ENCODE results near the gene HDAC9.

The HDAC9 gene

DNA sequence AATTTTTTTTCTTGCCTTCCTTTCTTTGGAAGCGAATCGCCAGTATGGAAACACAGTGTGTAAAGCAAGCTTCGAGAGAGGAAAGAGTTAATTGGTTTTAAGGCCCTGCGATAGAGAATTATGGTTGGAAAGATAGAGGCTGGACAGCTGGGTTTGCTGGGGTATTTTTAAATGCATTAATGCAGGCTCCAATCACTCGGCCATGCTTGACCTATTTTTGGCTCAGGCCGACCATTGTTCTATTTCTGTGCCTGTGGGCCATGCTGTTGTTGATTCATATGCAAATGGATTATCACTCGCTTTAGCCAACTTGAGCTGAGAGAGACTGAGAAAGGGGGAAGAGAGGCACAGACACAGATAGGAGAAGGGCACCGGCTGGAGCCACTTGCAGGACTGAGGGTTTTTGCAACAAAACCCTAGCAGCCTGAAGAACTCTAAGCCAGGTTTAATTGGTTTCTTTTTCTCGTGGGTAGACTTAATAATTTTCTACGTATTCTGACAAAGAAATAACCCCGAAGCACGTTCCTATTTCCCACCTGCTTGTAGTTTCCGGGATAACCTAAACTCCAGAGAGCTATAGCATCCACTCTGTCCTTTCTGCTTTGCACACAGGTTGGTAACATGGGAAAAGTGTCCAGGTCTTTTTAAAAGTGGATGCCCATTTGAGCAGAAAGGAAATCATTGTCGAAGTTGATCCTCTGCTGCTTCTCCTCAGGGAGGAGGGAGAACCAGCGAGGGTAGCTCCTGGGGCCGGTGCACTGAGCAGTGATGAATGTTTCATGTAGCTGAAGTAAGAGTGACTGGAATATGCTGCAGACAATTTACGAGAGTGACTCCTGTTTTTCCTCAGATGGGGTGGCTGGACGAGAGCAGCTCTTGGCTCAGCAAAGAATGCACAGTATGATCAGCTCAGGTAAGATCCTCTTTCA lies at the start of gene HDAC9:
Gene HDAC9, plus strand, starts transcription at position 338 of the 929 bp plus-strand sequence. Its CDS starts 554 bp downstream, at position 892.
- Histone ChIP-seq H3F3A (ENCODE audit: control insufficient read depth, insufficient read depth) (peaks cover 2% of the 10 kb centered on the region), H3K9me3 (ENCODE audit: control insufficient read depth, insufficient read depth, low read length) (no peaks in the 10 kb centered on the region), H3K27ac (ENCODE audit: low read depth, low read length) (peak within 1 kb of the TSS; percentile 83), H3K4me2 (ENCODE audit: low read length) (peak within 1 kb of the TSS; percentile 79), H3K79me2 (ENCODE audit: control insufficient read depth, low read length) (peaks cover 50% of the 10 kb centered on the region), H3K4me1 (ENCODE audit: control insufficient read depth, low read length) (peaks cover 44% of the 10 kb centered on the region), H3K4me3 (ENCODE audit: low read length) (peak within 1 kb of the TSS; percentile 78), H3K36me3 (ENCODE audit: control insufficient read depth, low read length) (peaks cover 22% of the 10 kb centered on the region; the same call in 1 of the 2 replicates), H4K20me1 (ENCODE audit: control insufficient read depth, insufficient read depth, low read depth, low read length) (no peaks in the 10 kb centered on the region), H3K27me3 (ENCODE audit: control insufficient read depth, low read length) (no peaks in the 10 kb centered on the region), H3K9me2 (replicated peaks; ENCODE audit: control insufficient read depth, low read length) (no peaks in the 10 kb centered on the region)
- TF ChIP-seq, protein P1, sequence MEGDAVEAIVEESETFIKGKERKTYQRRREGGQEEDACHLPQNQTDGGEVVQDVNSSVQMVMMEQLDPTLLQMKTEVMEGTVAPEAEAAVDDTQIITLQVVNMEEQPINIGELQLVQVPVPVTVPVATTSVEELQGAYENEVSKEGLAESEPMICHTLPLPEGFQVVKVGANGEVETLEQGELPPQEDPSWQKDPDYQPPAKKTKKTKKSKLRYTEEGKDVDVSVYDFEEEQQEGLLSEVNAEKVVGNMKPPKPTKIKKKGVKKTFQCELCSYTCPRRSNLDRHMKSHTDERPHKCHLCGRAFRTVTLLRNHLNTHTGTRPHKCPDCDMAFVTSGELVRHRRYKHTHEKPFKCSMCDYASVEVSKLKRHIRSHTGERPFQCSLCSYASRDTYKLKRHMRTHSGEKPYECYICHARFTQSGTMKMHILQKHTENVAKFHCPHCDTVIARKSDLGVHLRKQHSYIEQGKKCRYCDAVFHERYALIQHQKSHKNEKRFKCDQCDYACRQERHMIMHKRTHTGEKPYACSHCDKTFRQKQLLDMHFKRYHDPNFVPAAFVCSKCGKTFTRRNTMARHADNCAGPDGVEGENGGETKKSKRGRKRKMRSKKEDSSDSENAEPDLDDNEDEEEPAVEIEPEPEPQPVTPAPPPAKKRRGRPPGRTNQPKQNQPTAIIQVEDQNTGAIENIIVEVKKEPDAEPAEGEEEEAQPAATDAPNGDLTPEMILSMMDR (IDR thresholded peaks at IDR 0.05; ENCODE audit: low read depth, low read length, poor library complexity, severe bottlenecking), result no peak
- TF ChIP-seq EZH2phosphoT487 (IDR thresholded peaks at IDR 0.05; ENCODE audit: borderline replicate concordance, low read length), result no peak

DNA sequence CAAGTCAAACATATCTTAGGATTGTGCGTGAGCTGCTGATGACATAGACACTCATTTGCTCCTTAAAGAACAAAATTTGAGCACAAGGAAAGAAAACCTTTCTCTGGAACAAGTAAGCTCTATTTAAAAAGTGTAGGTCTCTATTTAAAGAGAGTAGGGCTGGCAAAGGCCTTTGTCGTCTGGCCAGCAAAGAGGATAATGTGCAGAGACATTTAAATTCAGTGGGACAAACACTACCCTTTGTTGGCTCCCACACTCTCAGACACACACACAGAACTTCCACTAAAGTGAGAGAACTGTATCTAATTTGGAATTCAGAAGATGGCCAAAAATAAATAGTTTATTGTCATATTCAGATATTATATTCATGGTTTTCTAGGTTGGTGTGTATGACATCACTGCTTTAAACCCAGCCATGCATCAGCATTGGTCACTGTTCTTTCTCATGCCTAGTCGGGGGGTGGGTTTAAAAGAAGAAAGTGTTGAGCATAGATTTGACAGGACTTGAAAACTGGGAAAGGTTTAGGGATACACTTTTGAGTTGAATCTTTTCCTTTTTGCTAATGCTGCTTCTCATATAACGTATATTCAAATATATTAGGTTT lies 49.5 kb upstream of the HDAC9 start:
- TF ChIP-seq, protein P1 (IDR thresholded peaks at IDR 0.05; ENCODE audit: low read depth, low read length, poor library complexity, severe bottlenecking), result no peak
- TF ChIP-seq EZH2phosphoT487 (IDR thresholded peaks at IDR 0.05; ENCODE audit: borderline replicate concordance, low read length), result no peak
- Histone ChIP-seq H3K27ac (ENCODE audit: low read depth, low read length) (no peak overlapping the region), H3K4me1 (ENCODE audit: control insufficient read depth, low read length) (no peaks in the 10 kb centered on the region), H3K79me2 (ENCODE audit: control insufficient read depth, low read length) (no peaks in the 10 kb centered on the region), H4K20me1 (ENCODE audit: control insufficient read depth, insufficient read depth, low read depth, low read length) (no peaks in the 10 kb centered on the region), H3K36me3 (ENCODE audit: control insufficient read depth, low read length) (no peaks in the 10 kb centered on the region), H3K9me3 (ENCODE audit: control insufficient read depth, insufficient read depth, low read length) (no peaks in the 10 kb centered on the region), H3F3A (ENCODE audit: control insufficient read depth, insufficient read depth) (no peaks in the 10 kb centered on the region), H3K9me2 (replicated peaks; ENCODE audit: control insufficient read depth, low read length) (no peaks in the 10 kb centered on the region), H3K4me2 (ENCODE audit: low read length) (no peak overlapping the region), H3K27me3 (ENCODE audit: control insufficient read depth, low read length) (no peaks in the 10 kb centered on the region), H3K4me3 (ENCODE audit: low read length) (no peak overlapping the region)

DNA sequence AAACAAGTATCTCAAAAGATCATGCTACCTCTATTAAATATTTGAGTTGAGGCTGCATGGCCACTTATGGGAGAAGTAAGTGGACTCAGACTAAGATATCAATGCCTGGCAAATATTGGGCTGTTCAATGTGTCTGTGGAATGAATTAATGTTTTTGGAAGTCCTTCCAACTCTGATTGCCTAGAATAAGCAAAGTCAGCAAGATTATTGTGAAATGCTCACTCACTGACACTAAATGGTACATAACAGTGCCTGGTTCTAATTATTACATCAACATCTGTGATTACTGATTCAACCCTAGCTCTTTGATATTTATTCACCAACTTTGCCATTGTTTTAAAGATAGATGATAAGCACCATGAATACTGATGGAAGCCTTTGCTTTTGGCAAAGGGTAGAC lies 45.5 kb upstream of the HDAC9 start:
- Histone ChIP-seq H3K9me3 (ENCODE audit: control insufficient read depth, insufficient read depth, low read length) (peaks cover 6% of the 10 kb centered on the region; the same call in 1 of the 2 replicates), H3K9me2 (replicated peaks; ENCODE audit: control insufficient read depth, low read length) (no peaks in the 10 kb centered on the region), H3K27me3 (ENCODE audit: control insufficient read depth, low read length) (no peaks in the 10 kb centered on the region), H3K36me3 (ENCODE audit: control insufficient read depth, low read length) (no peaks in the 10 kb centered on the region), H3K4me3 (ENCODE audit: low read length) (no peak overlapping the region), H3K79me2 (ENCODE audit: control insufficient read depth, low read length) (no peaks in the 10 kb centered on the region), H4K20me1 (ENCODE audit: control insufficient read depth, insufficient read depth, low read depth, low read length) (no peaks in the 10 kb centered on the region), H3F3A (ENCODE audit: control insufficient read depth, insufficient read depth) (no peaks in the 10 kb centered on the region), H3K27ac (ENCODE audit: low read depth, low read length) (no peak overlapping the region), H3K4me2 (ENCODE audit: low read length) (no peak overlapping the region), H3K4me1 (ENCODE audit: control insufficient read depth, low read length) (peaks cover 4% of the 10 kb centered on the region; the same call in 1 of the 2 replicates)
- no peak for TF ChIP-seq EZH2phosphoT487 (IDR thresholded peaks at IDR 0.05; ENCODE audit: borderline replicate concordance, low read length)
- TF ChIP-seq, protein P1 (IDR thresholded peaks at IDR 0.05; ENCODE audit: low read depth, low read length, poor library complexity, severe bottlenecking), result no peak

All from DOHH2 (cell line).